HG02973 (cell line): Measurements from ENCODE around the gene OXER1.
A peak's percentile ranks its signal among the peaks of the same experiment; 100 is the strongest.

ENCODE experiments used
- ATAC-seq: cut with Tn5 transposase; IDR thresholded peaks from one replicate; pipeline ENCODE4 v1.9.1; 2021; ENCODE audit warnings: moderate library complexity; ENCODE audit not compliant: unreplicated experiment

OXER1 gene

DNA sequence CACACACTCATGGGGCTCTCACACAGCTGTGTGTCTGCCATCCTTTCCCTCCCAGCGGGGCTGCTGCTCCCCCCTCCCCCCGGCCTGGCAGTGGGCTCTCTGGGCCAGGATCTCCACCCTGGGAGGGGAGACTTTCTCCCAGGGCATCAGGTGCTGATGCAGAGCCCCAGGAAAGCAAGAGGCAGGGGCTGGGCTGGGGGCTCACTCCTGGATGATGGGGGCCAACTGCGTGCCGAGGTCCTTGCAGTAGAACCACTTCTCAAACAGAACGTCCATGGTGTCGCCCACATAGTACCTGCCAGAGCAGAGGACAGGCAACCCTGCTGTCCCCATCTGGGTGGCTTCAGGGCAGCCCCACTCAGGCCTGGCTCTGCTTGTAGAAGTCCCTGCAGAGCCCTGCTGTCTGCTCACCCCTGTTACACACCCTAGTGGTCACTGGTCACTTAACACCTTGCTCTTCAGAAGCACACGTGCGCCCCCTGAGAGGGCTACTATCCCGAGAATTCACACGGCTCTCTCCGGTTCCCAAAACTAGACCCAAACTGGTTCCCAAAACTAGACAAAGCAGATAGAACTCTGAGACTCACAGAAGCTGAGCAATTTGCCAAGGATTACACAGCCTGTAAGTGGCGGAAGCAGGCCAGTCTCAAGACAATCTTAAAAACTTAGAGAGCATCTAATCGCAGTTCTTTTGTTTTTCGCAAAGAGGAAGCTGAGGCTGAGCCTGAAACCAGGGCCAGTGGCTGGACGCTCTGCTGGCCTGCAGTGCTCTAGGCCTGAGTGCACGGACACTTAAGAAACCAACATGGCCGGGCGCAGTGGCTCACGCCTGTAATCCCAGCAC is 6.6 kb upstream of the OXER1 start:
- ATAC-seq = no peak

DNA sequence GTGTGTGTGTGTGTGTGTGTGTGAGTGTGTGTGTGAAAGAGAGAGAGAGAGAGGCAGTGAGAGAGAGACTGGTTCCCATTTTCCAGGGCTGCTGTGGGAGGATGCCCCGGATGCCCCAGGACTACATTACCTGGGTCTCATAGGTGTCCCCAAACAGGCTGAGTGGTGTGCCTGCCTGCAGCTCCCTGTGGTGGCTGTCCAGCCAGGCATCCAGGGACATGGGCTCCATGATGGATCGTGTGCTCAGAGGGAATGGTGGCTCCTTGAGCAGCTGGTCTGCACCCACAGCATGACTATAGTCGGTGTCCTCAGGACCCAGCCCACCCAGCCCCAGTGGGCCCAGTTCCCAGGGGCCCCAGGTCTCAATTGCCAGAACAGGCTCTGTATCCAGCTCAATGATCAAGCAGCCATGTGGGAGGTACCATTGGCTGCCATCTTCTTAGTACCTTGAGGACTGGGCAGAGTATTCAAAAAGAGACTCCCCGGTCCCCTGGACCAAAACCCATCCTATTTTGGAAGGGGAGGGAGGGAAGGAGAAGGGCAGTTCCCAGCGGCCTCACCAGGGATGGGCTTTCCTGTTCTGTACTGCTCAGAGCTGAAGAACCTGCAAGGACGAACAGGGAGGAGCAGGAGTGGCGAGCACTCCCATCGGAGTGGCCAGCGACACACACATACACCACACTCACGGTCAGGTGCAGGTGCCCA is 5.8 kb upstream of the OXER1 start:
- ATAC-seq = no peak

DNA sequence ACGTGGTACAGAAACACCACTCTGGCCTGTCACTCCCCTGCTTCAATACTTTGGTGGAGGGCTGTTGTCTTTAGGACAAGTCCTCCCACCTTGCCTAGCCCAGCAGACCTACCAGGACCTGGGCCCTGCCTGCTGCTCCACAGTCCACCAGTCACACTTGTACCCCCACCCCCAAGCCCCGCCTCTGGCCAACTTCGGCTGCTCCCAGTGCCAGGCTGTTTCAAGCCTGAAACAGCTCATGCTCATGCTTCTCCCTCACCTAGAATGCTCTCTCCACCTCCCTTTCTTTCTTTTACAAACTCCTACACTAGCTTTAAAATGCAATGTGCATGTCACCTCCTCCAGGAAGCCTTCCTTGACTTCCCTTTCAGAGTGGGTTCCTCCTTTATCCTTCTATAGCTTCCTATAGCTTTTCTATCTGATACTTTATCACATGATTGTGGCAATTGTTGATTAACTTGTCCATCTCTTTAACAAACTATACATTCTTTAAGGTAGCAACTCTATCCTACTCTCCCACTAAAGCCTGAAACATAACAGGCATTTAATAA is 4.8 kb upstream of the OXER1 start:
- no peak for ATAC-seq

DNA sequence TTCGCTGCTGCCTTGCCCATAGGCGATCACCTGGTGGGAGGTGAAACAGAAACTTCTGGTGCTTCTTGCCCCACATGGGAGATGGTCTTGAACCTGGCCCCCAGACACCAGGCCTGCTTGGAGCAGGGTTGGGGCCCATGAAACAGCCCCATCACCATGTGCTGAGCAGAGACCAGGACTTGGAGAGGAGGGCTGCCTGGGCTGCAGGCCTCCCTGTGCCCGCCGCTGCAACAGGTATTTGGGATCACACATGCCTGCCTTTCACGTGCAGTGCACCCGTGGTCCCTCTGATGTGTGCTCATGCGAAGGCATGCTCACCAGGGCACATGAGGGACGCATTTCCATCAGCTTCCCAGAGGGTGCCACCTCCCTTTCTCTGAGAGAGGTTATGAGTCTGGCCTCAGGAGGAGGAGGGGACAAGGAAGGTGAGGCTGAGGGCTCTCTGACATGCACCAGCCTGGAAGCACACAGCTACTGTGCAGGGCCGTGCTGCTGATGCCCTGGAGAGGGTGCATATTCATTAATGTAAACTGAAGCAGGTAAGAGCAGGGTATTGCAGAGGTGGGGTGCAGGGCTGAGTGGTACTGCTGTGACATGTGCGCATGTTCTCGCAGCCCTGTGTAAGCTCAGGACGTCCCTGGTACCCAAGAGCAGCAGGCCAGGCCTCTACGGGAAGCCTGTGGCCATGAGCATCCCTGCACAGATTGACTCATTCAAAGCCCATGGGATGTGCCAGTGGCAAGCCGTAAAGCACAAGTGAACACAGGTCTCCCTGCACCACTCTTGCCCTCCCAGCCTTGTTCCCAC is 4.2 kb upstream of the OXER1 start:
- no peak for ATAC-seq

DNA sequence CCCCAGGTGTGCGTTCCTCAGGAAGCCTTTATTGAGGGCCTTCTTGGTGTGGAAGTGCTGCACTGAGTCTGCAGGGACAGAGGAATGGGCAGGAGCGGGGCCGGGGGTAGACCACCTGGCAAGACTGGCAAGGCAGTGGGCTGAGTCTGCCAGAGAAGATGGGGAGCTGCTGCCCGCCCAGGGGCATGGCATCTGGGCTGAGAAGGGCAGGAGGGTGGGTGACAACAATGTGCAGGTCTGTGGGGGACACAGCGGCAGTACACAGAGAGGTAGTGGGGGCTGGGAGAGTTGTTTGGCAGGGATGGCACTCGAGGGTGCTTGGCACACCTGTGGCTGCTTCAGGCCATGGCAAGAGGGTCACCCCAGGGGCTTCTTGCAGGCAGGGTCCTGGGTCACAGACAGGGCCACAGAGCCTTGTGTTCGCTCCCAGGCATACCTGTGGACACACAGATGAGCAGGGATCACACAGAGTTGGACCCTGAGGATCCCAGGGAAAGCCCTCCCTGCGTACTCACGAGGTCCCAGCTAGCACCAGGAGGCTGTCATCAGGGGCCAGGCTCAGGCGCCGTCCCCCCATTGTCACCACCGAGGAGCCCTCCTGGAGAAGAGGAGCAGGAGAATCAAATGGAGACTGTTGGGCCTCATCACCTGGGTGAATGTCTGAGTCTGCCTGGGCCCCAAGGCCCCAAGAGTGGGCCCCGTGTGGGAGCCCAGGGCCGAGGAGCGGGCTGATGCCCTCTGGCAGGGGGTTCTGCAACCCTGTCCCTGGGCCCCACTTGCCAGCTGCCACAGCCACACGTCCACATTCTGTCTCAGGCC is 3.4 kb upstream of the OXER1 start:
- ATAC-seq = no peak

DNA sequence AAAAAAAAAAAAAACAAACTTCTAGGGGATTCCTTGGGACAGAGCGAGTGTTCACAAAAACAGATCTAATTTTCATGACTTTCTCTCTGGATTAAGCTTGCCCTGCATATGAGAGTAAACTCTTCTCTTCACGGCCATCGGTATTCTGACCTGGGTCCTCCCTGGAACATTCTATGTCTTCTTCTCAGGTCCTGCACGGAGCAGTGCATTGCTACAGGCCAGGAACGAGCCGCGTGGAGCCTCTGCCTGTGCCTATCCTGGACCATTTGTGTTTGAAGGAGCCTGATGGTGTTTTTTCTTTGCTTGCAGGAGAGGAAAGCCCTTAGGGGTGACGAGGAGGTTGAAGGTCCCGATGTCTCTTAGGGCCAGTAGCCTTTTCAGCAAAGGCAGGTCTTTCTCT is 1.8 kb upstream of the OXER1 start:
- ATAC-seq = no peak

DNA sequence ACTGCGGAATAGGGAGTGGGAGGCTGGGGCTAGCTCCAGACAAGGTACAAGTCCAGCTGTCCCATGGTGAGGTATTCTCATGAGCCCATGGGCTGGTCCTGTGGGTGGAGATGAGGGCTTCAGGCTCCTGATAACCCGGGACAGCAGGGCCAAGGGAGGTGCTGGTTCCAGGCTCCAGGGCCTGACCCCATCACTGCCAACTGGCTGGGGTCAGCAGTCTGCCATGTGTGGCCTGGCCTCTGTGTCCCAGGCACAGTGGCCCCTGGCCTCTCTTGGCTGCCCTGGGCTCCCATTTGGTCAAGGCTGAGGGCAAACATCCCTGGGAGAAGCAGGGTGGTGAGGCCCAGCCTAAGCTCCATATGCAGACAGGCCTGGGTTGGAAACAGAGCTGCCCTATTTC is 966 bp upstream of the OXER1 start:
- no peak for ATAC-seq

DNA sequence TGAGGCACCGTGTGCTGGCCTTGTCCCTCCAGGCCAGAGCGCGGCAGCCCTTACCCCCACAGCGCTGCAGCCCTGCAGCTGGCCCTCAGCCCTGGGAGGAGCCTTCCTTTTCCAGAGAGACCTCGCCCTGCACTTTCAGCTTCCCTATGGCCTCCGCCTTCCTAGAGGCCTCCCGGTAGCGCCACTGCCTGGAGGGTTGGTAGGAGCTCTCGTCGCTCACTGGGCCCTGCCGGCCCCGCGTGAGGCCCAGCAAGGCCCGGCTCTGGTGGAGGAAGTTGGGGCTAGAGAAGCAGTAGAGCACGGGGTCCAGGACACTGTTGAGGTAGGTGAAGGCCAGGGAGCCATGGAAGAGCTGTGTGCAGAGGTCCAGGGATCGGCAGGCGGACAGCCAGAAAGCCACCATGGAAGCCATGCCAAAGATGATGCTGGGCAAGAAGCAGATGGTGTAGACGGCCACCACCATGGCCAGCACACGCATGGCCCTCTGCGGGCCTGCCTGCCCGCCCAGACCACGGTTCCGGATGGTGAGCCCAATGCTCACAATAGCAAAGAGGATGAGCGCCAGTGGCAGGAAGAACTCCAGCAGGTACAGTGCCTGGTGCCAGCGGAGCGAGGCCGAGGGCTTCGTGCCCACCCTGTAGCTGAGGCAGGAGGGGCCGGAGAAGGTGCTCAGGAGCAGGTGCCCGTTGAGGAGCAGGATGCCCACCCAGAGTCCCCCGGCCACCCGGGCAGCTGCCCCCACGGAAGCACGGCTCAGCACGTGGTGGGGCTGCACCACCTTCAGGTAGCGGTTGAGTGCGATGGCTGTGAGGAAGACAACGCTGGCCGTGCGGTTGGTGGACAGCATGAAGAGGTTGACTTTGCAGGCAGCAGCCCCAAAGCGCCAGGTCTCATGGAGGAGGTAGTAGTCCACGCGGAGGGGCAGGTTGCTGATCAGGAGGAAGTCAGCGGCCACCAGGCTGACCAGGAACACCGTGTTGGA is 821 bp downstream of the OXER1 start:
- no peak for ATAC-seq

DNA sequence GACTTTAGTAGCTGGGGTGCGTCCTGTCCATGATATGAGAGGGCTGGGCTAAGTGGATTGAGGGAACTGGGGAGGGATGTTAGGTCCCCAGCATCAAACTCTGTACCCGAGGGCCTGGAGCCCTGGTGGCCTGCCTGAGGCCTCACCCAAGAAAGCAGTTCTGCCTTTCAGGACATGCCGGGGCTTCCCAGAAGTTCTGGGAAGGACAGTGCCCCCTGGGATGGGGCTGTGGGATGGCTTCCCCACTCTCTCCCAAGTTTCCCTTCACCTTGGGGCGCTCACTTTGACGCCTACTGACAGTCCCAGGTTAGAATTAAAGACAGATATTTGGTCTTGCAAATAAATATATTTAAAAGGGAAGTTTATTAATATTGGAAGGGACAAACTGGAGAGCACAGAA is 1.8 kb downstream of the OXER1 start:
- ATAC-seq = no peak

DNA sequence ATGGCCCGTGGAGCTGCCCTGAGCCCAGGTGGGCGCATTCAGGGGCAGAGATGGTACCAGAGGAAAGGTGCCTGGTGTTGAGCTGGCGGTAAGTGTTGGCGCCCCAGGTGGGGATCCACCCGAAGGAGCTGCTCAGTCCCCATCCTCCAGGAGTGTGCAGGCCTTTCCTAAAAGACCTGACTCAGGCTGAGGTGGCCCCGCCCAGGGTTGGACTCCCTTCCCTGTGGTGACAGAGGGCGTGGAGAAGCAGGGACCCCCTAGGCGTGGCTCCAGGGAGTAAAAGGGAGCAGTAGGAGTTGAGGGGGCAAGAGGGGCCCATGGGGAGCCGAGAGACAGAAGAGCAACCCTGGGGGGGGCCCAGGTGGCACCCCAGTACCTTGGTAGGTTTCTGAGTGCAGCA is 2.4 kb downstream of the OXER1 start:
- no peak for ATAC-seq

DNA sequence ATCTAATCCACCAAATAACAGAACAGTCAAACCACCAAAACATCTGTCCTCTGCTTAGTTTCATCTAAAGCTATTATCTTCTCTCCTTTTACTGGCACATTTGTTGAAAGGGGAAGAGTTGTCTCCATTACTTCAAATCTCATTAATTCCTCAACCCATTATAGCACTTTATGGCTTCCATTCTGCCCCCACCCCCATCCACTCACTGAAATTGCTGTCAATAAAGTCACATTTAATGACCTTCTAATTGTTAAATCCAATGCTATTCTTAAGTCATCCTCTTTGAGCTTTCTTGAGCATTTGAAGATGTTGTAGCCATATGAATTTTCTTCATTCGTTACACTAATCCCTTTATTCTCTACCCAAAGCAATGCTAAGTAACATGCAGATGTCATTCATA is 5.2 kb downstream of the OXER1 start:
- no peak for ATAC-seq

DNA sequence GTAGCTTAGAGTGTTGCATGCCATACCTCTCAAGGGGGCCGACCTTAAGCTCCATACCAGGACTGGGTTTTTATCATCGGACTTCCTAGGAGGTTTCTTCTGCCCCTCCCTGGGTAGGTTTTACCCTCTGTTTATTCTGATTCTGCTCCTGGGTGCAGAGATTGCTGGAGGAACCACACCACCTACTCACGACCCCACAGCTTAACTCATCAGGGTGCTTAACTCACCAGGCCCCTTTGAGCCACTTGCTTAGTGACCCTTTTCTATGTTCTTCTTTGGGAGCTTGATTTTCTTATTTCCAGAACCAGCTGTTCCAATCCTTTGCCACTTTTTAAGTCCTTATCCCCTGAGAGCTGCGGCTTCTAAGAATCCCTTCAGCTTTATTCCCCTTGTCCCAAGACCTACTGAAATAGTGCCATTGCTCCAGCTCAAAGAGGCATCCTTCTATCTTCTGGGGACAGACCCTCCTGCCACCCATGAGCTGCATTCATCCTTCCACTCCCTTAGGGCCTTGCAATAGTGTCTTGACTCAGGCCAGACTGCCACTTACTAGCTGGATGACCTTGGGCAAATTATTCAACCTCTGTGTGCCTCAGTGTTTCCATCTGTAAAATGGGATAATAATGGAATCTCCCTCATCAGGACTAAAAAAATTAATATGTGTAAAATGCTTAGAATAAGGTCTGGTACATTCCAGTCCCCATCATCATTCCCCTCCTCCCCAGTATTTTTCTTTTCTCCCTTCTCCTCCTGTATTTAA is 5.8 kb downstream of the OXER1 start:
- no peak for ATAC-seq

DNA sequence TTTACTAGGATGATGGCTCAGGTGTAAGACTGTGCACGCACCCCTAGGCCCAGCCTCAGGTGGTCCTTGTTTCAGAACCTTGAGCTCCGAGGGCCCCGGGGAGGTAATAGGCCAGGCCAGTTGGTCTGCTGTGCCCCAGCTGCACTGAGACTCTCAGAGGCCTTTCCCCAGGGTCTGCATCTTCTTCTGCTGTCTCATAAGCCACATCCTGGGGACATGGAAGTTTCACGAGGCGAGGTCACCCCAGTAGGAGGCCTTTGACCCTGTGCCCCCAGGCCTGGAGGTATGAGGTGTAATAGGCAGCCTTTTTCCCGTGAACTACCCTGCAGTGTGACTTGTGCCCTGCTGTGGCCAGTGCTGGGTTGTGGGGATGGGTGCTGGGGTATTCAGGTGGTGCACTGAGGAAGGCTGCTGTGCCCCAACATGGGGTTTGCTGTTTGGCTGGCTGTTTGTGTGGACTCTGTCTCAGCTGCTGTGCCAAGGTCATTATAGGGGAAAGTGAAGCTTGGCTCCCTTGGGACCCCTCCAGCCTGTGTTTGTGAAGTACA is 6.9 kb downstream of the OXER1 start:
- ATAC-seq = no peak

DNA sequence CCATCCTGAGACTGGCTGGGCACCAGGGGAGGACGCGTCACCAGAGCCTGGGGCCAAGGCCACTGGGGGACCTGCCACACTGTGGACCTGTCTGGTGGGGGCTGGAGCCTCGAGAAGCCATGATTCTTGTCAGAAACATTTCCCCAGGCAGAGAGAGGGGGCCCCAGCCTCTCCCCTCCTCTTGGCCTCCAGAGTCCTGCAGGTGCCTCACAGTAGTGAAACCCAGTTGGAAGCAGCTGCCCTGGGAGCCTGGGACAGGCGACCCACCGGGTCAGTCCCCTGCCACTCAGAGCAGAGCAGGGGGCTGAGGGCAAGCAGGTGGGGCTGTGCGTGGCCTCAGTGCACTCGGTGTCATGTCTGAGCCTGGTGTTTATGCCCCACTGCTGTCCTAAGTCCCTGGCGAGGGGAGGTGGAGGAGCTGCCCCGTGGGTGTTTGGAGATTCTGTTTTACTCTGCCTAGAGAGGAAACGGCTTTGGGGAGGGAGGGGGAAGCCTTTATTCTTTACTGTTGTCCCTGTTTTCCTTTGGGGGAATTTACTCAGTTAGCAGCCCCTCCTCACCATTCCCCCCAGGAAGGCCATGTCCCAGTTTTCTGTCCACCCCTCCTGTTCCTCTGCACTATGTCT is 7.7 kb downstream of the OXER1 start:
- ATAC-seq = no peak

DNA sequence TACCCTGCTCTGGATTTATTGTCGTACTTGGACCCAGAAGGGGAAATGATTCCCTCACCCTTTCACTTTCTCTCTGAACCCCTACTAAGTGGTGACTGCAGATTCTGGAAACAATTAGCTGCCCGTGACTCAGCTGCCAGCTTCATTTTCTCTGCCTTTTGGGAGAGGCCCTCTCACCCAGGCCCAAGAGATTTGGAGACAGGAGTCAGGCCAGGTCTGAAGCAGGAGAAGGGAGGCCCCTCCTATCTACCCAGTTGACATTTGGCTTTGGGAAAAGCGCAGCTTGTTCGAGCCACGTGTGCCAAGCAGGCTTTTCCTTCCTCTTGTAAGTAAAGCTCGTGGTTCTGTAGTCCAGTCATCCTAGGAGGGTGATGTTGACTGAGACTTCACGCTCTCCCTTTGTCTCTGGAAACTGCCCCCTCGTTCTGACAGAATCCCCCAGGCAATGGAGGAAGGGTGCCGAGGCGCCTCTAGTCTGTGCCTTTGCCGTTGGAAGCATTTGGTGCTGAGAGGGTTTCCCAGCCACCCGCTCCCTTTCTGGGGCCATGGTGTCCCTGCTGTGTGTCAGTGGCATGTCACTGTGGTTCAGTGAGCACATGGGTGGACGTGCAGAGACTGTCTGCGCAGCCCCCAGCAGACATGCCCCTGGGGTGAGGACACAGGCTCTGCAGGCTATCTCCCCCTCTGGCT is 8.6 kb downstream of the OXER1 start:
- no peak for ATAC-seq

DNA sequence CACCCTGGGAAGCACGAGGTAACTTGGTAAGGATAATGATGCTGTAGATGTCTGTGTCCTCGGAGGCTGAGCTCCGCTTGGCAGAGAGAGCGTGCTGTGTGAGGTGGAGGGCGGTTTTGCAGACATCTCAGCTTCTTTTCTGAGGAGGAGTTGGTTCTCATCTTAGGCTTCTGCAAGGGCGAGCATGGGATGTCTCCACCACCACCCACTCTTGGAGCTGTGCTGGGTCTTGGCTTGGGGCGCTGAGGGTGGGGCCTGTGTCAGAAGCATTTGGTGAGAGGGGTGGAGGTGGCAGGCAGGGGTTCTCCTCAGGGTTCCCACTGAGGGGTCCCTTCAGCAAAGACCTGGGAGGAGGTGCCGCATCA is 9.2 kb downstream of the OXER1 start:
- ATAC-seq = no peak

DNA sequence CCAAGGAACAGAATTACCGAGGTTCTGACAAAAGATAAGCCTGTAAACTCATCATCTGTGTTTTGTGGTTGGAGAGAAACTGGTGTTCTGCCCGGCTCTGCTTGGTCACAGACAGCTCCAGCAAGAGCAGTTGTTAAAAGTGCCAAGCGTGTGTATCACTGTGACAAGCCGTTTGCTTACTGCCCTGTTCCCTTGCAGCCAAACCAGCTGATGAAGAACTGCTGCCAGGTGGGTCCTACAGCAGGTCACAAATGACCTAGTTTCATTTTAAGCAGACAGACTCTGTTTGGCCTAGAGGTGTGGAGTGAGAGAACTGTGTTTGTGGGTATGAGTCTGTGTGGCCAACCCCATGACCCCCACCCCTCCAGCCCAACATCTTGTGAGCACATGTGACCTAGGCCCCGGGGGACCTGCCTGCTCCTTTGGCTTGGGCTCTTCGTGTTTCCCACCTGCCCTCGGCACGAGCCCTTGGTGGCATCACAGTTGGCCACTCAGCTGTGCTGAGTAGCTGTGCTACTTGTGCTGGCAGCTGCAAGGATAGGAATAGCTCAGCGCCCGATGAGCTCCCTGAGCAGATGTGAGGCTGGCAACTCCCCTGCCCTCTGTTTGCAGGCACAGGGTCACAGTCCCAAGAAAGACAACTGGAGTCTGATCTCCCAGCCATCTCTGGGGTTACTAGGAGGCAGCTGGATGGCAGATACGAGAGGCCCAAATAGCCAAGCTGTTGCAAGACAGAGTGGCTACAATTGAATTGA is 9.7 kb downstream of the OXER1 start:
- ATAC-seq = peak; percentile 55
